Esophagus mucosa (tissue), 1 donor: ENCODE measurements around the gene PRKCE. TPM values are rescaled to one million over a fixed set of nuclear protein-coding genes. Genes with fewer than 3 reads are reported as not detected.

Experiments
- ATAC-seq: fragments of 200-7000 bp; cut with Tn5 transposase; one replicate; pipeline ENCODE4 v1.9.1; 2020
- total RNA-seq: library from RNA; stranded (reverse); gene quantifications from one replicate; pipeline ENCODE4 v1.2.4, GENCODE V29; 2023
- donor health status: DM: yes; HTN: yes; CAD: no.

Gene PRKCE
- total RNA-seq, result 13.1 TPM

DNA sequence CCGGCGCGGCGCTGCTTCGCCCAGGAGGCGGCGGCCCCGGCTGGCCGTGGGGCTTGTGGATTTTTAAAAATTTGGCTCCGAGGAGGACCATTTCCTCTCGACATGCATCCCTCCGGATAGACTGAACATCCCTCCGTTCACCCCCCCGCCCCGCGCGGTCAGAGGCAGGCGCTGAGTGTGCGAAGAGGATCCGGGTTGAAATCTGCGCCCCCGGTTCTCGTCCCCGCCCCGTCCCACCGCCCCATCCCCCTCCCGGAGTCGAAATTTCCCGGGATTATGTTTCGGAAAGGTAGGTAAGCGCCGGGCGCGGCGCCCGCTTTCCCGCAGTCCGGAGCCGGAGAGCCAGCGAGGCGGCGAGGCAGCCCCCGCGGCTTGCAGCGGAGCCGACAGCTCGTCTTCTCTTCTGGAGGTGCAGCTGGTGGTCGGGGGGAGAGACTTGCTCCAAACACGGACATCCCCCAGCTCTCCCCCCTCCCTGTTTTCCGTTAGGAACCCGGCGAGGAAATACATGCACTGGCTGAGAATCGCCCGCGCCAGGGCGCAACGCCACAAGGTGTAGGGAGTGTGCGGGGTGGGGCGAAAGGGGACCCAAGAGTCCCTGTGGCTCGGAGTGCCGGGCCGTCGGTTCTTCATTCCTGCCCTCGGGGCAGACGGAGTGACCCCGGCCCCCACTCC is at the start of gene PRKCE:
Gene PRKCE (plus strand): TSS at position 261 of the 675 bp plus-strand sequence.
- ATAC-seq, result peak; percentile 27

DNA sequence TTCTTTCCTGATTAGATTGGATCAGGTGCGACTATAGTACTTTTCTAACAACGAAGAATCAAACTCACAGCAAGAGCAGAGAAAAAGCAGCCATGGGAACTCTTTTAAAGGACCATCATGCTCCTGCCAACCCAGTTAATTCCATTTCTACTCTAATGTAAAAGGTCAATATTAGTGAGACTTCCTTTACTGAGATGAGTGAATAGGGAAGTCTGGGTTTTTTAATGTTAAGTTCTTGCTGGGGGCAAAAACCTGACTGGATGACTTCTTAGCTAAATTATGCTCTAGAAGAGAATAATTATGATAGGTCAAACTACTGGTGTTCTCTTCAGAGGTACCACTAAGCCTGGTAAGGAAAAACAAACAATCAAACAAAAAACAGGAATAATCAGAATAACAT is 48.9 kb upstream of the PRKCE start:
- ATAC-seq, result no peak

GRCh38 chr2:45605116-45605515 is 46.4 kb upstream of the PRKCE start:
- ATAC-seq, result no peak

DNA sequence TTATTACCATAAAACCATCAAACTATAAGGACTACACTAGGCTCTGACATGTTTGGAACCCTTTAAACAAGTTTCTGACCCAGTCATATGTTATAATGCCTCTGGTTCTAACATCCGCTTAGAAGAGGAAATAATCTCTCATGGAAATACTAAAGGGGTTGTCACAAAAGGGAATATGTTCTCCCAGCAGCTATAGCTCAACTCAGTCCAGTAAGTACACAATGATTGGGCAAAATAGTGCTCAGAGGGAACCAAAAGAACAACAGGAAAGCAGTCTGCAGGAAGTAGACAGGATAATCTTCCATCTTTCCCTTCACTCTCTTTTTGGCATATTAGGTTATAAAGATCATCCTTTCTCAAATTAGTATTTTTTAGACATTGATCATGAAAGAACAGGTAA is 44.7 kb upstream of the PRKCE start:
- ATAC-seq, result no peak

GRCh38 chr2:45607701-45608100 is 43.8 kb upstream of the PRKCE start:
- ATAC-seq, result no peak

- ATAC-seq, result peak; percentile 51
Measured at GRCh38 chr2:45610281-45611019, 41.0 kb upstream of the PRKCE start.

- ATAC-seq, result peak; percentile 98
Measured at GRCh38 chr2:45611020-45611859, 40.2 kb upstream of the PRKCE start, which contains the start of gene SRBD1. TSS of gene SRBD1 (minus strand) at chr2:45611267. CDS start at chr2:45605441, 5,826 bp downstream.

- ATAC-seq, result no peak
Measured at GRCh38 chr2:45612285-45612684, 39.2 kb upstream of the PRKCE start.

GRCh38 chr2:45612731-45613130 is 38.7 kb upstream of the PRKCE start:
- ATAC-seq, result no peak

DNA sequence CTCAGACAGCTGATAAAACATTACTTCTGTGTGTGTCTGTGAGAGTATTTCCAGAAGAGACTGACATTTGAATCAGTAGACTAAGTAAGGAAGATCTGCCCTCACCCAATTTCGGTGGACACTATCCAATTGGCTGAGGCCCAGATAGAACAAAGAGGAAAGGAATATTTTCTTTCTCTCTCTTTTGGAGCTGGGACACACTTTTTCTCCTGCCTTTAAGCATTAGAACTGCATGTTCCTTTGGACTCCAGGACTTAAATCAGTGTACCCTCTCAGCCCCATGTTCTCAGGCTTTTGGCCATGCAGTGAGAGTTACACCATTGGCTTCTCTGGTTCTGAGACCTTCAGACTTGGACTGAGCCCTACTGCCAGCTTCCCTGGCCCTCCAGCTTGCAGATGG is 37.1 kb upstream of the PRKCE start:
- no peak for ATAC-seq

- no peak for ATAC-seq
Measured at GRCh38 chr2:45614871-45615415, 36.5 kb upstream of the PRKCE start.

DNA sequence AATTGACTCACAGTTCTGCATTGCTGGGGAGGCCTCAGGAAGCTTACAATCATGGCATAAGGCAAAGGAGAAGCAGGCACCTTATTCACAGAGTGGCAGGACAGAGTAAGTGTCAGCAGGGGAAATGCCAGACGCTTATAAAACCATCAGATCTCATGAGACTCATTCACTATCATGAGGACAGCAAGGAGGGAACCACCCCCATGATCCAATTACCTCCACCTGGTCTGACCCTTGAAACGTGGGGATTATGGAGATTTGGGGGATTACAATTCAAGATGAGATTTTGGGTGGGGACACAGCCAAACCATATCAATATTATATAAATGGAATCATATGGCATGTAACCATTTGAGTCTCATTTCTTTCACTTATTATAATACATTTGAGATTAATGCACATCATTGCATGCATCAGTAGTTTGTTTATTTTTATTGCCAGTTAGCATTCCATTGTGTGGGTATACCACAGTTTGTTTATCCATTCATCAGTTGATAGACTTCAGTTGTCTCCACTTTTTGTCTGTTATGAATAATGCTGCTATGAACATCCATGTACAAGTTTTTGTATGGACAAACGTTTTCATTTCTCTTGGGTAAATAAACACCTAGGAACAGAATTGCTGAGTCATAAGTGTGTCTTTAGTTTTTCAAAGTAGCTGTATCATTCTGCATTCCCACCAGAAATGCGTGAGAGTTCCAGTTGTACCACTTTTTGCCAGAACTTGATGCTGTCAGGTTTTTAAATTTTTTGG is 34.6 kb upstream of the PRKCE start:
- ATAC-seq, result peak; percentile 43

DNA sequence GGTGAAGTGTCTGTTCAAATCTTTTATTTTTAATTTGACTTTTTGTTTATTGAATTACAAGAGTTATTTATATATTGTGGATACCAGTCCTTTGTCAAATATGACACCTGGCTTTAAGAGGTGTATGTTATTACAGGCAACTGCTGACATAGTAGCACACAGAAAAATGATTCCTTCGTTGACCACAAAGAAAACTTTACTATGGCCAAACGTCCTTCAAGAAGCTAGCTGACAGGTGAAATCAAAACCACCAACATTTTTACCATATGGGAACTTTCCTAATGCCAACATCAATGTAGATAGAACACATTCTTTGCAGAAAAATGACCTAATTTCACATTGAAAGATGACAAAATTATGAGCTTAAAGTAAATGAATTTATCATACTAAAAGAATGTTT is 34.0 kb upstream of the PRKCE start:
- no peak for ATAC-seq

GRCh38 chr2:45622336-45623075 is 29.0 kb upstream of the PRKCE start:
- ATAC-seq, result no peak

DNA sequence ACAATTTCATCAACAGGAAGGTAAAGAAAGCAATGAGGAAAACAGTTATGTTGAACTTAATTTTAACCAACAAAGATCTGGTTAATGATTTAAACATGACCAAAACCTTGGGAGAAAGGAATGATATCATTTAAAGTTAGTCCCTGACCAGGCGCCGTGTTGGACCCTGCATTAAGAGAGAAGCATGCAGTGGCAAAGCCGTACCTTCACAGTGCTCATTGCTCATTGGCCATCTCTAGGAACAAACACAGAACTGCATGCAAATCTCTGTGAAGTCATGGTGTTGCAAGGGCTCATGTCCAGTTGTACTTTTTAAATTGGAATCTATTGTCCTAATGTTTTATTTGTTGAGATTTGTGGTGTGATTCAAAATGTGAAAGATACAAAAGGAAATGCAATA is 28.4 kb upstream of the PRKCE start:
- ATAC-seq, result no peak

- no peak for ATAC-seq
Measured at GRCh38 chr2:45625824-45626223, 25.7 kb upstream of the PRKCE start.

- ATAC-seq, result no peak
Measured at GRCh38 chr2:45626387-45627221, 24.9 kb upstream of the PRKCE start.

DNA sequence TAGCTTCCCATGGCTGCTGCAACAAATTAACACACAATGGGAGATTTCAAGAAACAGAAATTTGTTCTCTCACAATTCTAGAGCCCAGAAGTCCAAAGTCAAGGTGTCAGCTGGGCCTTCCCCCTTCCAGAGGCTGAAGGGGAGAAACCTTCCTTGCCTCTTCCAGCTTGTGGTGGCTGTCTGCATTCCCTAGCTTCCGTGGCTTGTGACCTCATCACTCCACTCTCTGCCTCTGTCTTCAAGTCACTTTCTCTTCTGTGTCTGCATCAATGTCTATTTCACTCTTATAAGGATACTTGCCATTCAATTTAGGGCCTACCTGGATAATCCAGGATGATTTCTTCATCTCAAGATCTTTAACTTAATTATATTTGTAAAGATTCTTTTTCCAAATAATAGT is 23.6 kb upstream of the PRKCE start:
- ATAC-seq, result no peak

- no peak for ATAC-seq
Measured at GRCh38 chr2:45629971-45630370, 21.5 kb upstream of the PRKCE start.

DNA sequence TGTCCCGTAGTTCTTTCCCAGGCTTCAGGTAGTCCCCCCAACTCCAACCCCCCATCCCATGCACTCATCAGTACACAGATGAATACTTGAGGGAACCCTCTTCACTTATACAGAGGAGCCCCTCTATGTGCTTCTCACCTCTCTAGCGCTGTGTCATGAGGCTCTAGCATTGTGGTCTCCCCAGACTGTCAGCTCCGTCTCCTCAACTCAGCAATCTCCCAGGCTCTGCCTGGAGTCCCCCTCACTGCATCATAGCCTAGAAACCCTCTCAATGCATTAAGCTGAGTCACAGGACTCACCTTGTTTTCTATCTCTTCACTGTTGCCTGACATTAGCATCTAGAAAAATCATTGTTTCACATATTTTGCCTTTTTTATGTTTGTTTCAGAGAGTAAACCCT is 20.2 kb upstream of the PRKCE start:
- ATAC-seq, result no peak

DNA sequence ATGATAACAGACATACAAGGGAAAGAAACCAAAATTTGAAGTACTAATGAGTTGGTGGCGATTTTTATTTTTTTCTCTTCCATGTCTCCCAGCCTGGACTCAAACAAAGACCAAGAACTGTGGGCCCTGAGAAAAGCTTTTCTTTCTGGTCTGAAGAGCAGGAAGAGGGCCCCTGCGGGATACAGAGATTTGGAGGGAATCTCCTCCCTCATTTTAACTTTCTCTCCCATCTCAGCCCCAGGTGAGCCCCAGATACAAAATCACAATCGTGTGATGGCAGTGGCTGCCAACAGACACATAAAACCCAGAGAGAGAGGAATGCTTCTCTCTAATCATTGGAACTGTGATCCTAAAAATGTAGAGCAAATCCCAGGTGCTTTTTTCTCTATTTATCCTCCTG is 19.5 kb upstream of the PRKCE start:
- no peak for ATAC-seq
